Stimulated activated CD4-positive, alpha-beta T cell treated with anti-CD3 and anti-CD28 coated beads, Interleukin-1b, Interleukin-23, amount 100 ng/mL, for 24 hours (primary cell): ENCODE data around the gene CCR9.

ENCODE experiments used
- DNase-seq, 4 experiments: peaks; one replicate each; pipeline ENCODE4 v3.0.0-alpha.2; 2020; ENCODE audit warnings: low read depth in 4 of 4, low spot score in 1 of 4

Gene CCR9

GRCh38 chr3:45907769-45908705, 21.7 kb downstream of the CCR9 start:
- DNase-seq: no peak

GRCh38 chr3:45908761-45909160, 22.4 kb downstream of the CCR9 start:
- no peak for DNase-seq

- DNase-seq: no peak
Observed at GRCh38 chr3:45909542-45909941, 23.2 kb downstream of the CCR9 start.

- DNase-seq: no peak
Observed at GRCh38 chr3:45910892-45911291, 24.5 kb downstream of the CCR9 start.

GRCh38 chr3:45911511-45912226, 25.3 kb downstream of the CCR9 start:
- no peak for DNase-seq

- DNase-seq: no peak
Observed at GRCh38 chr3:45912435-45912834, 26.1 kb downstream of the CCR9 start.

GRCh38 chr3:45914362-45915058, 28.2 kb downstream of the CCR9 start:
- DNase-seq: no peak

- no peak for DNase-seq
Observed at GRCh38 chr3:45915059-45915439, 28.7 kb downstream of the CCR9 start.

- peak; percentile 40 to 76 (median 52) for DNase-seq
Observed at GRCh38 chr3:45915518-45916231, 29.3 kb downstream of the CCR9 start.

- no peak for DNase-seq
Observed at GRCh38 chr3:45917146-45917898, 31.0 kb downstream of the CCR9 start.

GRCh38 chr3:45921158-45922038, 35.1 kb downstream of the CCR9 start:
- DNase-seq: no peak

GRCh38 chr3:45922039-45922326, 35.6 kb downstream of the CCR9 start:
- no peak for DNase-seq

GRCh38 chr3:45922950-45923590, 36.7 kb downstream of the CCR9 start:
- DNase-seq: no peak

- no peak for DNase-seq
Observed at GRCh38 chr3:45923755-45924154, 37.4 kb downstream of the CCR9 start.

GRCh38 chr3:45927881-45928280, 41.5 kb downstream of the CCR9 start:
- DNase-seq: no peak

GRCh38 chr3:45929042-45929679, 42.8 kb downstream of the CCR9 start:
- DNase-seq: peak; percentile 30 to 49 (median 44)

- DNase-seq: no peak
Observed at GRCh38 chr3:45931496-45931895, 45.2 kb downstream of the CCR9 start.

GRCh38 chr3:45932112-45932511, 45.8 kb downstream of the CCR9 start:
- DNase-seq: no peak

GRCh38 chr3:45933591-45933990, 47.2 kb downstream of the CCR9 start:
- DNase-seq: no peak
